Activated CD4-positive, alpha-beta T cell treated with anti-CD3 and anti-CD28 coated beads, Interleukin-2, amount 50 U/mL, for 4 hours (primary cell): ENCODE results near the gene HDGF.
A peak's percentile ranks its signal among the peaks of the same experiment; 100 is the strongest.
"Not testable (repeated sequence)": the region's sequence is repeated elsewhere in the genome, so short reads cannot be mapped to it uniquely, and the experiment has no call there.

Experiments
- DNase-seq, 2 experiments: peaks; one replicate each; pipeline ENCODE4 v3.0.0-alpha.2; 2020

HDGF gene

GRCh38 chr1:156766298-156767100 is 15.0 kb upstream of the HDGF start:
- DNase-seq: no peak

GRCh38 chr1:156765666-156766065 is 14.2 kb upstream of the HDGF start:
- no peak for DNase-seq

- DNase-seq: not testable (repeated sequence)
Measured at GRCh38 chr1:156765136-156765535, 13.7 kb upstream of the HDGF start.

GRCh38 chr1:156760796-156761104 is 9.3 kb upstream of the HDGF start:
- DNase-seq: no peak

GRCh38 chr1:156760092-156760795 is 8.8 kb upstream of the HDGF start:
- DNase-seq: no peak

- DNase-seq: not testable (repeated sequence)
Measured at GRCh38 chr1:156757572-156758253, 6.2 kb upstream of the HDGF start.

GRCh38 chr1:156756355-156756754 is 4.9 kb upstream of the HDGF start:
- no peak for DNase-seq

- no peak for DNase-seq
Measured at GRCh38 chr1:156755527-156755950, 4.1 kb upstream of the HDGF start.

- no peak for DNase-seq
Measured at GRCh38 chr1:156754219-156754618, 2.7 kb upstream of the HDGF start.

GRCh38 chr1:156752843-156753482 is 1.5 kb upstream of the HDGF start:
- no peak for DNase-seq

- DNase-seq: peak; percentile 99
Measured at GRCh38 chr1:156751757-156752481, 444 bp upstream of the HDGF start.

GRCh38 chr1:156750711-156751450 is 594 bp downstream of the HDGF start:
- DNase-seq: peak in 1 of 2 experiments; percentile 27

- DNase-seq: peak; percentile 49 to 51
Measured at GRCh38 chr1:156750191-156750672, 1.2 kb downstream of the HDGF start.

- DNase-seq: no peak
Measured at GRCh38 chr1:156749419-156750118, 1.9 kb downstream of the HDGF start.

GRCh38 chr1:156748670-156749418 is 2.6 kb downstream of the HDGF start:
- no peak for DNase-seq

- DNase-seq: no peak
Measured at GRCh38 chr1:156747742-156748669, 3.5 kb downstream of the HDGF start.

GRCh38 chr1:156746728-156747631 is 4.5 kb downstream of the HDGF start:
- peak; percentile 40 to 43 for DNase-seq

- no peak for DNase-seq
Measured at GRCh38 chr1:156746406-156746727, 5.1 kb downstream of the HDGF start.
